NCI-H510A treated with DMSO at 0.1 percent for 48 hours (cell line): ENCODE measurements around the gene SLC5A5.

ENCODE experiments used
- DNase-seq: peaks from one replicate; lab custom pipeline; 2025; lab: John Stamatoyannopoulos, UW

Gene SLC5A5

DNA sequence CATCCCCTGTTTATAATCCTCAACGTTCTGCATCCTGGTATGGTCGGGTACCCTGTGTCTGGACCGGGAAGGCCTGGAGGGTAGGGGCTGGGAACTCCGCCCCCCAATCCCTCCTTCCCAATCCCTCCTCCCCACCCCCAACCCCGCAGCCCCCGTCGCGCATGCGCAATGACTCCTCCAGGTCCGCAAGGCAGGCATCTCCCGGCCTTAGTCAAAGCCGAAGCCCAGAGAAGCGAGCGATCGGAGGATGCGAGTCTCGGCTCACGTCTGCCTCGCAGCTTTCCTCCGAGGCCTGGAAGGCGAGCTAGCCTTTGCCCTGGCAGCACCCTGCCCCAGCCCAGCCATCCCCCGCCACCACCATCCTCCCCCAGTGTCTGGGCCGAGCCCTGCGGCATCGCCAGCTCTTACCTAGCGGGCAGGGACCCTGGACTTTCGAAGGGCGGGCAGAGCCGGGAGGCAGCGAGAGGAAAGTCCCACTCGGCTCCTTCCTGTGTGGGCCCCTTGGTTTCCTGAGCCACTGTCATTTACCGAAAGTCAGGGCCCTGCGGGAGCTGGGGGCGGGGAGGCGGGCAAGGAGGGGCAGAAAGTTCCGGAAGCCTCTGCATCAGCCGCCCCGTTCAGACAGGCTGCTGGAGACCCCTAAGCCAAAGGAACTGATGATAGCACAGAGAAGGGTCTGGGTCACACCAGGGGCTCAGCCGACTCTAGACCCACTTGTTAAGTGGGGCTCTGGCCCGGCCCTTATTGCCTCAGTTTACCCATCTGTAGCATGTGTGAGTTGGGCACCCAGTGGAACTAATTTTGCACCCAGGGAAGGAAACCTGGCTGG, 24.0 kb upstream of the SLC5A5 start, which contains the start of gene JAK3:
JAK3 (minus strand) TSS at position 445 of the 829 bp plus-strand sequence. CDS start 3,565 bp downstream, outside the sequence.
- DNase-seq: no peak

DNA sequence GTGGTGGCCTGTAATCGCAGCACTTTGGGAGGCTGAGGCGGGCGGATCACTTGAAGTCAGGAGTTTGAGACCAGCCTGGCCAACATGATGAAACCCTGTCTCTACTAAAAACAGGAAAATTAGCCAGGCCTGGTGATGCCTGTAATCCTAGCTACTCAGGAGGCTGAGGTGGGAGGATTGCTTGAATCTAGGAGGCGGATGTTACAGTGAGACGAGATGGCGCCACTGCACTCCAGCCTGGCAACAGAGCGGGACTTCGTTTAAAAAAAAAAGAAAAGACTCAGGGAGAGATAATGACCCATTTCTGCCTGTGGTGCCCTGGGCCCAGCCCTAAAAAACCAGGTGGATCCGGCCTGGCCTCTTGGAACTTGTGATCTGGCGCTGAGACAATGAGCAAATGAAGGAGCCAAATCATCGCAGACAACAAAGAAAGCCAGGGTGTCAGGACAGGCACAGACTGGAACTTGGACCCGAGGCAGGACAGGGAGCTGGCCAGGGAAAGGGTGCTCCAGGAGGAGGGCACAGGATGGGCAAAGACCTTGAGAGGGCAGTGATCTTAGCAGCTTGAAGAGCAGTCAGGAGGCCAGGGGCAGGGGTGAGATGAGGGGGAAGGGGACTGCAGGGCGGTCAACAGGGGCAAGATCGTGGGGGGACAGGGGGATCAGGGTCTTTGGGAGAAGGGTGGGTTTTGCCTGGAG, 23.0 kb upstream of the SLC5A5 start:
- DNase-seq: no peak

DNA sequence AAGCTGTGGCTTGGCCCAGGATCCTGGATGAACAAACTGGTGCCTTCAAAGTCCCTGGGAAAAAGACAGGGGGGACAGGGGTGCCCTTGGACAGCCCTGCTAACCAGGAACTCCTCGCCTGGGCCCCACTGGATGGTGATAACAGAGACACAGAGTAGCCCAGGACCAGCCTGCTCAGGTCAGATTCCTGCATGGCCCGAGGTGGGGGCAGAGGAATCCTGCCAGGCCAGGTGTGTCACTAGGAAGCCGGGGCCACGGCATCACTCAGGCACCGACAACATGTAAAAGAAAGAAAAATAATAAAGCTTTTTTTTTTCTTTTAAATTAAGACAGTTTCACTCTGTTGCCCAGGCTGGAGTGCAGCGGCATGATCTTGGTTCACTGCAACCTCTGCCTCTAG, 17.7 kb upstream of the SLC5A5 start:
- DNase-seq: no peak

DNA sequence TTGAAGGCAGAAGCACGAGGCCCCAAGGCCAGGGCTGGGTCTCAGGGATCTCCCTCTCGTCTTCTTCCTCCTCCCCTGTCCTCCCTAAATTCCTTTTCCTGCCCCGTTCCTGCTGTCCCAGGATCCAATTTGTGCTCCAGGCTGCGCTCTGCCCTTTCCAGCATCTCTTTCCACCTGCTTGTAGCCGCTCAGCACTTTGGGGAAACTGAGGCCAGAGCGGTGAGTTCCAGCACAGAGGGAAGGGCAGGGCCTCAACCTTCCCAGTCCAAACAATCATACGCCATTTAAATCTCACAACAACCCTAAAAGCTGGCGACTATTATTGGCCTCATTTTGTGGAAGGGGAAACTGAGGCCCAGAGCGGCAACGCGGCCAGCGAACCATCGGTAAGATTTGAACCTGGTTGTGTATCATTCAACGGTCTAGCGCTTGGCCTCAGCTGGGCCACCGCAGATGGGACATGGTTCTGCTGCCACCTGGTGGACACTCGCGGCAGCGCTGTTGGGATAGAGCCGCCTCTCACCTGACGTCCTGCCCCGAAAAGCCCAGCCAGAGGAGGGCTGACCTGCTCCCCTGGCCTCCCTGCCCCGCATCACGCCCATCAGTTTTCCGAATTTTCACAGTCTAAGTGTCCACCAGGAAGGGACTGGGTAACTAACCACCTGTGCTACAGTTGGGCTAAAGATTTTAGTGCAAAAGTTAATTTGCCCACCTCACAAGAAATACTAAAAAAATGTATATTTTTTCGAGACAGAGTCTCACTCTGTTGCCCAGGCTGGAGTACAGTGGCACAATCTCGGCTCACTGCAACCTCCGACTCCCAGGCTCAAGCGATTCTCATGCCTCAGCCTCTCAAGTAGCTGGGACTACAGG, 16.2 kb upstream of the SLC5A5 start:
- DNase-seq: peak; percentile 81

DNA sequence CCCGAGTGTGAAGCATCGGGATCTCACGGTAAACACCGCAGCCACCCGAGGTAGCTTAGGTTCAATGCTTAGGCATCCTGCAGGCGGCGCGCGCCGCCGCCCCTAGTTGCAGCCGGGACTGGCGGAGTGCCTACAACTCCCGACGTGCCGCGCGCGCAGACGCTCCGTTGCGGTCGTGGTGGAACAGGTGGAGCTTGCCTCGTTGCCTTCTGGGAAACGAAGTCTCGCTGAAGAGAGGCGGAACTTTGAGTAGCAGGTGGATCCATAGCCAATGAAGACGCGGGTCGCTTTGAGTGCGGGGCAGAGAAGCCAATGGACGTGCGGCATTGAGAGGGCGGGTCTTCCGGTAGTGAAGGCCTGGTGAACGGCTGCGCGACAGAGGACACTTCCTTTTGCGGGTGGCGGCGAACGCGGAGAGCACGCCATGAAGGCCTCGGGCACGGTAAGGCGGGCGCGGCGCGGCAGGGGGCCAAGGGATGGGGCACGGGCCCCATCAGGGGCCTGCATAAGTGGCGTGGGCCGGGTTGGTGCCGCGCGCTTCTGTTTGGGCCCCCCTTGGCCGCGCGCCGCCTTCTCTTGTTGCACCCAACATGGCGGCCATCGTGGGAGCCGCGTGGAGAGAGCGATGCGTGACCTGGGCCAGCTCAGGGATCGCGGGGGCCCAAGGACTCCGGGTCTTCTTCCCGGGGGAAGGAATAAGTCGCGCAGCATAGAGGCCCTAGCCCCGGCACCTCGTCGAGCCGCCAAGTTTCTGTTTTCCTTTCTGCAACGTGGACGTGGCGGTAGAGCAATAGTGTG, 12.0 kb upstream of the SLC5A5 start, which contains the start of gene RPL18A:
RPL18A (plus strand) TSS at position 378 of the 798 bp plus-strand sequence; CDS start at position 425, 47 bp downstream.
- peak; percentile 98 for DNase-seq

DNA sequence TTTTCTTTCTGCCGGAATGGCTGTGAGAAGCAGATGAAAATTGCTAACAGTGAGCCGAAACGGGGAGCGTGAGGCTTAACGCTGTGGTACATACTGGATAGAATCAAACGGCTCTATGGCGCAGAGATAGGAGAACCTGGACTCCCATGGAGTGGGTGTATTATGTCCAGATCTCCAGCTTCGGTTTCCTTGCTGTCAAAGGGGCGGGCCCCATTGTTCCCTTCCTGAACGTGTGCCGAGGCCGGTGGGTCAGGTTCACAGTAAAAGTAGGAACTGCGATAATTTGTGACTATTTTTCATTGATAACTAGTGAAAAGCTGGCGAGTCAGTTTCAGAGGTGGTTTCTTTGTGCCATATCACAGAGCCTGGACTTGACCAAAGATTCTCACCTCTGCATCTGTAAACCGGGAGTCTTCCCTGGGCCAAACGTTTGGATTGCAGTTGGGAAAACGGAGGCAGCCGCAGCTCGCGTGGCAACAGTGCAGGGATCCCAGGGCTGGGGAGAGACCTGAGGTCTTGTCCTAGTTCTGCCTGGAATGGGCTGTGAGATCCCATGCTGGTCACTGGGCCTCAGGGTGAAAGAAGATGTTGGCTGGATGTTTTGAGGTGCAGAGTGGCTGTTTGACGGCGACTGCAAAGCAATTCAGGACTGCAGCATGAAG, 11.3 kb upstream of the SLC5A5 start:
- DNase-seq: no peak

DNA sequence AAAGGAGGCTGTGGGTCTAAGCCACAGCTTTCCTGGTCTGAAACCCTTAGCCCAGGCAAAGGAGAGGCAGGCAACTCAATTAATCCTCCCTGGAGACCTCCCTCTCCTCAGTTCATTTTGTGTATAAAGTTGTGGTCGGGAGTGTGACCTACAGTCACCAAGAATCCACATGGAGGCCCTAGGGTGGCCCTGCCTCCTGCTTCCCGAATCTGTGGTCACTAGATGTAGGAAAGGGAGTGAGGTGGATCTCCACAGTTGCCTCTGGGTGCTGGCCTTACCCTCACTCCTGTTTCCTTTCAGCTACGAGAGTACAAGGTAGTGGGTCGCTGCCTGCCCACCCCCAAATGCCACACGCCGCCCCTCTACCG, 10.8 kb upstream of the SLC5A5 start:
- DNase-seq: no peak

DNA sequence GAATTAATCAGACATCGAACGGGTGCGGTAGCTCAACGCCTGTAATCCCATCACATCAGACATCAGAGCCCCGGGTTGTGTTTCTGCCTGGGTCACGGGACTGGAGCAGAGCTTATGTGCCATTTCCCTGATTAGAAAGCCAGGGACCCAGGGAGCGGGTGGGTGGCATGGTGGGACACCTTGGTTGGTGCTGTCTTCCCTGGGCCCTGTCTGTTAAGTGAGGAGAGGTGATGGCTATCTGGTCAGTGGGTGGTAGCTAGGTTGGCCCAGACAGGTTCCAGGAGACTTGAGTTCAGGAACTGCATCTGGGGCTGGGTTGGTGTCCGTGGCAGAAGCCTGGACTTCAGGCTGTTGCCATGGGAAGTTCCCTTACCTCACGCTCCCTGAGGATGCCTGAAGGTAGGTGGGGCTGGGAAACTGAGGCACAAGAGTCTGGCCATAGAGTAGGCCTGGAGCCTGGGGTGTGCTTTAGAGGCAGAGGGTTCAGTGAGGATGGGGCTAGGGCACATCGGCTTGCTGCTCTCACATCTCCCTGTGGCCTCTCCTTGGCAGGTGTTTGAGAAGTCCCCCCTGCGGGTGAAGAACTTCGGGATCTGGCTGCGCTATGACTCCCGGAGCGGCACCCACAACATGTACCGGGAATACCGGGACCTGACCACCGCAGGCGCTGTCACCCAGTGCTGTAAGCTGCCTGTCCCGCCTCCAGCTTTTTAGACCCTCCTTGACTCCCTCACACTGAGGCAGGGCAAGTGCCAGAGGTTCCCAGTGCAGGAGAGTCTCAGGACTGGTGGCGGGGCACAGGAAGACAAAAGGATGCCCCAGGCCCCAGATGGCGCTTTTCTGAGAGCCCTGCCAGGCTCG, 10.0 kb upstream of the SLC5A5 start:
- DNase-seq: no peak

DNA sequence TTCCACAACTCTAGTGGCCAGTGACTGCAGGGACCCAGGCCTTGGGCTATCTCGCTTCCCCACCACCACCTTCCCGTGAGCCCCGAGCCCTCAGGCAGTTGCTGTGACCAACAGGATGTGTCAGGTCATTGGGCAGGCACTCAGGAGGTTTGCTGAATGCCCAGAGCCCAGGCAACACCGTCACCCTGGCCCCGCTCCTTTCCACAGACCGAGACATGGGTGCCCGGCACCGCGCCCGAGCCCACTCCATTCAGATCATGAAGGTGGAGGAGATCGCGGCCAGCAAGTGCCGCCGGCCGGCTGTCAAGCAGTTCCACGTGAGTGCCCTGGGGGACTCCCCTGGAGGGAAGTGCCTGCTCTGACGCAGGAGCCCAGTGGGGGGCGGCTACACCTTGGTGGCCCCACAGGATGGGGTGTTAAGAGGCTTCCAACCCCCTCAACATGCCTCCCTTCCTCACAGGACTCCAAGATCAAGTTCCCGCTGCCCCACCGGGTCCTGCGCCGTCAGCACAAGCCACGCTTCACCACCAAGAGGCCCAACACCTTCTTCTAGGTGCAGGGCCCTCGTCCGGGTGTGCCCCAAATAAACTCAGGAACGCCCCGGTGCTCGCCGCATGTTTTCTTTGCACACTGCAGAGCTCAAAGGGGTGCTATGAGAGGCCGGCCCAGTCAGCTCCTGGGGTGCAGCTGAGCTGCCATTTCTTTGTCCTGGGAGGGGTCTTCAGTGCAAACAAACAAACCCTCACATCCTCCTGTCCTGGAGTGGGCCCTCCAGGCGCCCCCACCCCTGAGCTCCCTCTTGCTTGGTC, 8.8 kb upstream of the SLC5A5 start:
- no peak for DNase-seq

DNA sequence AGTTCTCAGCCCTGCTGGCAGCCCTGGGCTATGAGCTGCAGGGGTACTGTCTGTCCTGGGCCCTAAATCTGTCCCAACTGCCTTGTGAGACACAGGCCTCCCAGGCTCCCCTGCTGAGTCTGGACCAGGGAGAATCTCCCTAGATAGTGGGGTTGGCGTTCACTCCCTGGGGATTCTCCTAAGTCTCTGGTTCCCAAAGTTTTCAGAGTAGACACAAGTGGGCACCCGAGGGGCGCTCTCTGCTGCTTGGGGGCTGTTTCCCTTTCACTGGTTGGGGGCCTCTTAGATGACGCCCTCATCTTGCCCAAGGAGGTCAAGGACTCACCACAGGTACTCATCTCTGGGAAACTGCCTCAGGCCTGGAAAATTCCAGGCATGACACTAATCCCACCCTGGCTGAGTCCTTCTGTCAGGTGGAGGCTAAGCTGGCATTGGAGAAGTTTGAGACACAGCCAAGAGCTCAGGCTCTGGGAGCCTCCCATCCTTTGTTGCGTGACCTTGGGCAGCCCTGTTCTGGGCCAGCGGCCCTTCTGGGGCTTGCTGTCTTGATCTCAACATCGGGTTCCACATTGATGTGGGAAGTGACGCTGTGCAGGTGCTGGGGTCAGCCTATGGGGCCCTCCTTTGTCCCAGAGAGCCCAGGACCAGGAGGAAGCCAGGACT, 8.1 kb upstream of the SLC5A5 start:
- no peak for DNase-seq

DNA sequence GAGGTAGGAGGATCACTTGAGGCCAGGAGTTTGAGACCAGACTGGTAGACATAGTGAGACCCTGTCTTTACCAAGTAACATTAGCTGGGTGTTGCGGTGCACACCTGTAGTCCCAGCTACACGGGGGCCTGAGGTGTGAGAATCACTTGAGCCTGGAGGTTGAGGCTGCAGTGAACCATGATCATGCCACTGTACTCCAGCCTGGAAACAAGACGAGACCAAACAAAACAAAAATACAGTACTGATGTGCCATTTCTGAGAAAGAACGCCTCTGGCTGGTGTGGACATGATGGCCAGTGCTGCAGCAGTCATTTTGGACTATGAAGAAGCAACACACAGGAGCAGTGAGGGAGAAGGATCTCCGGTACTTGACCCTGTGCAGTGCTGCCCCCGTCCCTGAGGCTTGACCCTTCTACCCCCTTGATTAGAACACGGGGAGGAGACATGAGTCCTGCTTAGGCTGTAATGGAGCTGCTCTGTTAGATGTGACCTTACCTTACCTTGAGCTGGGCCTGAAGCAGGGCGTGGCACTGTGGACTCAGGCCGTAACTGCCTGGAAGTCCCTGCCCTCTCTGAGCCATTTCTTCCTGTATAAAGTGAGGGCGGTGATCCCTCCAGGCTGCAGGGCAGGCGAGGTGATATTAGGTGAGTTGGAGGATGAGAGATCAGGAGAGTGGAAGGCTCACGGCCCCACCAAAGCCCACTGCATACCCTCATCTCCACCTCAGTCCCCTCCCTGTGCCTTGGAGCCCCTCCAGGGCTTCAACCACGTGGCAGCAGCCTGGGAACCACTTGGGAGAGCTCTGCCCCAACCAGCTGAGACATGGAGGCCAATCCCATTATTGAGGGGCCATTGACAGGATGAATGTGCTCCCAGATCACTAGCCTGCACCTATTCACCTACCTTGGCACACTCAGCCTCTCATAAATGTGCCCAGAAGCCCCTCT, 6.1 kb upstream of the SLC5A5 start:
- no peak for DNase-seq

DNA sequence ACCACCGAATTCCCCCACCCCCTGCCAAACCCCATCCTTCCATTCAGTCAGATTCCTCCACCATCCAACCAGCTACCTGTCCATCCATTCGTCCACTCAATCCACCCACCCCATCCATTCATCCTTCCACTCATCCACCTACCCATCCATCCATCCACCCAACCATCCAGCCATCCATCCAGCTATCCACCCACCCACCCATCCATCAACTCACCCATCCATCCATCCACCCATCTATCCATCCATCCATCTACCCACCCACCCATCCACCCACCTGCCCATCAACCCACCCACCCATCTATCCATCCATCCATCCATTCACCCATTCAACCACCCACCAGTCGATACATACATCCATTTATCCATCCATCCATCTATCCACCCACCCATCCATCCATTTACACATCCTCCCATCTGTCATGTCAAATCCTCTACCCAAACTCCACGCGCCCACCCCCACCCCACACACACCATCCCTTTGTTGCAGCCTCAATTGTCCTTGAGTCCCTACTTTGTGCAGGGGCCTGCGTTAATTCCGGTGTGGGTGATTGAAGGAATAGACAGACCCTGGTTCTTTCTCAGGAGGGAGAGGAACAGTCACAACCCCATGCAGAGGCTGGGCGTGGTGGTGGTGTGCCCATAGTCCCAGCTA, 5.3 kb upstream of the SLC5A5 start:
- no peak for DNase-seq

DNA sequence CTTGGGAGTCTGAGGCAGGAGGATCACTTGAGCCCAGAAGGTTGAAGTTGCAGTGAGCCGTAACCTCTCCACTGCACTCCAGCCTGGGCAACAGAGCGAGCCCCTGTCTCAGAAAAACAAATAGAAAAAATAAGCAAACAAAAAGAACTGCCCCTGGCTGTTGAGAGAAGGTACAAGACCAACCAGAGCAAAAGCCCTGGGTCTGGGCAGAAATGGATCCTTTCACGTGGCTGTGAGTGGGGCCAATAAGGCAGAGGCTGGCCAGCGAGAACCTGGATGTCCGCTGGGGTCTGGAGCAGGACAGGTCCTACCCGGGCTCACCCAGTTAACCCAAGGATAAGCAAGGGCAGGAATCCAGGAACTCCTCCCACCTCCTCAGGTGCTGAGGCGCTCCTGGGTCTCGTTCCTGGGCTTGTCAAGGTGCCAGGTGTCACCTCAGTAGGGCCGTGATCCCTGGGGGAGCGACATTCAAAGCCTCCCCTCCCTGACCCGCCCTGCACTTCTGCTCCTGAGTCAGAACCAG, 4.7 kb upstream of the SLC5A5 start:
- peak; percentile 58 for DNase-seq

DNA sequence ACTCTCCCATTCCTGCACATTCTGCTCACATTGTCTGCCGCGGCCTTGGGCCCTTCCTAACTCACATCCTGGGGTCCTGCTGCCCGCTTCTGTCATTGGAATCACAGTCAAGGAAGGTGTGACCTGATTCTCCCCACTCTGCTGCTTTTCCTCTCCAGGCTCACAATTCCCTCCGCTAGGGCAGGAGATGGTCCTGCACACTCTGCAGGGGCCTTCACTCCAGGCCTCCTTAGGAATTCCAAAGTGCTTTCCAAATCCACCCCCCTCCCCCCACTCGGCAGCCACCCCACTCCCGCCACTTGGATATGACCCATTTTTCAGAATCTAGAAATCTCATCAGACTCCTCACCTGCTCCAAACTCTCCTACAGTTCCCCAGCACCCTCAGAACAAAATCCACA, 3.1 kb upstream of the SLC5A5 start:
- DNase-seq: no peak

DNA sequence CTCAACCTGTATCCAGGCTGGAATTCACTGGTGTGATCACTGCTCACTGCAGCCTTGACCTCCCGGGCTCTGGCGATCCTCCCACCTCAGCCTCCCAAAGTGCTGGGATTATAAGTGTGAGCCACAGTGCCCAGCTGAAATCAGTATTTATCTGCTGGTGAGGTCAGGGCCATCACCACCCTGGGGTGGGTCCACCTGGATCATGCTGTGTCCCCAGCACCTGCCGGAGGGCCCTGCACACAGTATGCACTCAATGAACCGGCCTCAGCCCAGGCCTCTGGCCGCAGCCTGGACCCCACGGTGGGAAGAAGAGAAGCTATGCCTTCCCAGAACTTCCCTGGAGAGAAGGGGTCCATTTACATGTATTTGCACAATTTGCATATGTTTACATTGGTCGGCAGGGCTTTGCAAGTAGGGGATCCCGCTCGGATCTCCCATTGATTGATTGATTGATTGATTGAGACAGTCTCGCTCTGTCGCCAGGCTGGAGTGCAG, 2.6 kb upstream of the SLC5A5 start:
- no peak for DNase-seq
